B cell (primary cell): ENCODE results near the gene TGFBRAP1. TPM values are rescaled to one million over a fixed set of nuclear protein-coding genes. Genes with fewer than 3 reads are reported as not detected.
A peak's percentile ranks its signal among the peaks of the same experiment; 100 is the strongest.

Experiments used
- ATAC-seq: fragments of 200-7000 bp; cut with Tn5 transposase; one replicate; pipeline ENCODE4 v1.10.0; 2021; ENCODE audit warnings: low read depth, mild to moderate bottlenecking, moderate number of reproducible peaks, moderate library complexity
- CTCF ChIA-PET: fragments of 350-600 bp; sonication (Branson Sonifier 250); formaldehyde crosslinking; loops from one replicate; lab custom pipeline; 2021; ENCODE audit warnings: antibody characterized with exemption, inconsistent platforms; lab: Charles Lee
- POLR2A ChIA-PET: fragments of 350-600 bp; sonication (Branson Sonifier 250); formaldehyde crosslinking; loops from one replicate; lab custom pipeline; 2021; ENCODE audit warnings: antibody characterized with exemption; lab: Charles Lee
- DNase-seq: peaks from one replicate; pipeline ENCODE4 v3.0.0; 2013
- H2AFZ ChIP-seq: 2 replicates; pipeline ENCODE4 v1.6.1; 2012; ENCODE audit warnings: mild to moderate bottlenecking, low read depth, low read length; ENCODE audit not compliant: insufficient read depth, poor library complexity, severe bottlenecking
- H3K27ac ChIP-seq, 2 donors: 1 replicate in 1 of 2; 2 replicates in 1 of 2; pipeline ENCODE4 v1.5.1; 2012 to 2013; ENCODE audit warnings: low read length in 2 of 2, mild to moderate bottlenecking in 2 of 2, moderate library complexity in 1 of 2
- H3K27me3 ChIP-seq, 4 experiments: fragments of 200-600 bp in 1 of 4; sonication (generic) in 1 of 4; replicated peaks in 1 of 4; 1 replicate in 2 of 4; 2 replicates in 2 of 4; pipeline versions ENCODE4 v1.6.1 to v1.7.0; 2013 to 2016; ENCODE audit warnings: low read length in 3 of 4, mild to moderate bottlenecking in 2 of 4, mixed read lengths in 1 of 4, moderate library complexity in 1 of 4; ENCODE audit not compliant: insufficient read depth in 4 of 4, control insufficient read depth in 3 of 4; ENCODE audit errors: control extremely low read depth in 1 of 4
- H3K36me3 ChIP-seq, 2 experiments: replicated peaks in 1 of 2; 1 replicate in 1 of 2; 2 replicates in 1 of 2; pipeline versions ENCODE4 v1.6.1 to v1.7.1; 2013; ENCODE audit warnings: low read length in 1 of 2; ENCODE audit not compliant: insufficient read depth in 2 of 2, control insufficient read depth in 1 of 2; ENCODE audit errors: control extremely low read depth in 1 of 2, extremely low read depth in 1 of 2
- H3K4me1 ChIP-seq, 2 donors: fragments of 200-600 bp in 1 of 2; sonication (generic) in 1 of 2; 1 replicate in 1 of 2; 2 replicates in 1 of 2; pipeline versions ENCODE4 v1.5.1 to v1.6.1; 2013 to 2017; ENCODE audit warnings: low read length in 2 of 2; ENCODE audit not compliant: control insufficient read depth in 2 of 2, insufficient read depth in 2 of 2
- H3K4me2 ChIP-seq: replicated peaks from 2 replicates; pipeline ENCODE3; 2012; ENCODE audit warnings: mild to moderate bottlenecking, low read depth, low read length; ENCODE audit not compliant: poor library complexity, severe bottlenecking
- H3K4me3 ChIP-seq, 5 experiments: fragments of 200-600 bp in 1 of 5; sonication (generic) in 1 of 5; 1 replicate in 3 of 5; 2 replicates in 2 of 5; pipeline versions ENCODE4 v1.5.1 to v1.7.0; 2011 to 2016; ENCODE audit warnings: low read length in 4 of 5, mild to moderate bottlenecking in 4 of 5, low read depth in 2 of 5, control low read depth in 1 of 5, moderate library complexity in 1 of 5; ENCODE audit not compliant: insufficient read depth in 1 of 5; ENCODE audit errors: control extremely low read depth in 1 of 5, extremely low read depth in 1 of 5
- H3K79me2 ChIP-seq: fragments of 200-600 bp; sonication (generic); one replicate; pipeline ENCODE4 v1.6.0; 2016; ENCODE audit warnings: low read length; ENCODE audit not compliant: control insufficient read depth, insufficient read depth
- H3K9ac ChIP-seq: fragments of 200-600 bp; sonication (generic); 2 replicates; pipeline ENCODE4 v1.6.1; 2017; ENCODE audit warnings: mild to moderate bottlenecking, low read length, moderate library complexity
- H3K9me3 ChIP-seq, 3 donors: one replicate each; pipeline versions ENCODE4 v1.6.1 to v1.7.1; 2013; ENCODE audit warnings: low read length in 2 of 3; ENCODE audit not compliant: control insufficient read depth in 2 of 3, insufficient read depth in 1 of 3; ENCODE audit errors: control extremely low read depth in 1 of 3
- H4K20me1 ChIP-seq: 2 replicates; pipeline ENCODE4 v1.6.0; 2012; ENCODE audit warnings: mild to moderate bottlenecking, low read length; ENCODE audit not compliant: insufficient read depth, control insufficient read depth, poor library complexity, severe bottlenecking
- H3K27ac Mint-ChIP-seq: one replicate; pipeline ENCODE4 v1.8.0; 2021; ENCODE audit warnings: mixed read lengths
- H3K27me3 Mint-ChIP-seq: one replicate; pipeline ENCODE4 v1.8.0; 2021; ENCODE audit warnings: mixed read lengths
- H3K4me1 Mint-ChIP-seq: one replicate; pipeline ENCODE4 v1.8.0; 2021; ENCODE audit warnings: mixed read lengths
- H3K4me3 Mint-ChIP-seq: one replicate; pipeline ENCODE4 v1.8.0; 2021; ENCODE audit warnings: mixed read lengths
- H3K9me3 Mint-ChIP-seq: one replicate; pipeline ENCODE4 v1.8.0; 2022; ENCODE audit warnings: mixed read lengths; ENCODE audit not compliant: insufficient read depth
- CTCF ChIP-seq: fragments of 200-600 bp; IDR thresholded peaks from one replicate; pipeline ENCODE4 v1.8.0; 2022; ENCODE audit warnings: antibody characterized with exemption, mild to moderate bottlenecking
- EZH2 ChIP-seq: IDR thresholded peaks from 2 replicates; pipeline ENCODE4 v1.6.1; 2012; ENCODE audit warnings: borderline replicate concordance, low read depth, mild to moderate bottlenecking, moderate library complexity, low read length; ENCODE audit not compliant: insufficient read depth, poor library complexity, severe bottlenecking
- WGBS: methylation state at CpG from one replicate; pipeline ENCODE4 v1.1.5; 2013; ENCODE audit warnings: missing lambda C conversion rate; ENCODE audit not compliant: insufficient coverage; 5-methylcytosine and 5-hydroxymethylcytosine counted together
- intact Hi-C: fragments of 100-400 bp; cut with micrococcal nuclease; formaldehyde crosslinking; loops from one replicate; pipeline ENCODE4 v1.10.0; 2022
- polyA plus RNA-seq: library from polyadenylated mRNA; depleted of rRNA; stranded (reverse); fragments of >200 nt; gene quantifications from 2 replicates; pipeline ENCODE4 v1.2.3, GENCODE V29; 2012
- total RNA-seq, 2 donors: library from RNA; stranded (reverse); fragments of 120-200 nt in 1 of 2; gene quantifications; 1 replicate in 1 of 2; 2 replicates in 1 of 2; pipeline versions ENCODE4 v1.2.3 to v1.2.4, GENCODE V29; 2013 to 2022

The TGFBRAP1 gene
- total and polyA plus RNA-seq, 2 donors (not counting 1 experiment from before 2014, with no cell fraction given), result 9.3 to 21.7 TPM

- ATAC-seq, result no peak
- Histone ChIP-seq H3K27ac (peak overlapping the region; percentile 92 to 98), H3K27me3 (no peaks in the 10 kb centered on the region), H3K79me2 (peaks cover 31% of the 10 kb centered on the region), H4K20me1 (no peaks in the 10 kb centered on the region), H3K9me3 (no peaks in the 10 kb centered on the region), H2AFZ (peak overlapping the region; percentile 97), H3K4me1 (peaks cover 17 to 21% of the 10 kb centered on the region in 2 donors), H3K36me3 (peaks cover 0 to 26% of the 10 kb centered on the region in 2 experiments), H3K9ac (peak overlapping the region; percentile 90), H3K4me2 (peak overlapping the region; percentile 74), H3K4me3 (peak overlapping the region; percentile 84 to 95 (median 86))
- CTCF ChIA-PET, result no interaction called here
- Mint-ChIP-seq H3K9me3 (no peaks in the 10 kb centered on the region), H3K4me3 (peak overlapping the region; percentile 100), H3K4me1 (peaks cover 27% of the 10 kb centered on the region), H3K27me3 (no peaks in the 10 kb centered on the region), H3K27ac (peak overlapping the region; percentile 89)
- POLR2A ChIA-PET, result interaction anchor here (1.3 kb wide), 1 partner anchor 9 kb away, joined by 6 read pairs; no protein-coding TSS in a partner anchor
- TF ChIP-seq CTCF (no peak), EZH2 (no peak)
- 20% methylated on average over 3 of the region's 5 CpGs for WGBS
- DNase-seq, result no peak
- intact Hi-C loops, result loop anchor here (10.0 kb wide), 1 partner anchor 407 kb away; the partner anchor contains the start of gene NCK2
Observed at GRCh38 chr2:105338020-105338385, 8.5 kb upstream of the TGFBRAP1 start.
